AG20443 (cell line): ENCODE results near the gene C2orf92.
"Not testable (repeated sequence)": the region's sequence is repeated elsewhere in the genome, so short reads cannot be mapped to it uniquely, and the experiment has no call there.

Experiments
- DNase-seq: peaks from one replicate; pipeline ENCODE4 v3.0.0; 2012; ENCODE audit warnings: low spot score, mixed read lengths

C2orf92 gene

DNA sequence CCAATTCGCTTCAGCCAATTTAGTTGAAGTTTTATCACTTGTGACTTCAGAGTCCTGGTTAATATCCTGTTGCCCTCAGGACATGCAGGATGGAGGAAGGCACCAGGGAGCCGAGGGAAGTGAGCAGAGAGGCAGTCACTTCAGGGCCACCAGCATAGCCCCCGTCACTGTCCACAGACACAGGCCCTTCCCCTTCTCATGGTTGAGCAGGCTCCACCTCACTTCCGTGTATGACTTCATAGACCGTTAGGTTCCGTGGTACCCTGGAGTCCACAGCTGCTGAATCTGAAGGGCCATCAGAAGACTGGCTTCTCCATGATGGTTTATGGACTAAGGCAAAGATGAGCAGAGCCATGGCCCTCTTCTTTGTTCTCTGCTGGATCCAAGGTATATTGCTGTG lies at the start of gene C2orf92:
Gene C2orf92, plus strand, starts transcription at position 266 of the 400 bp plus-strand sequence. Its CDS starts 76 bp downstream, at position 342.
- DNase-seq = no peak

DNA sequence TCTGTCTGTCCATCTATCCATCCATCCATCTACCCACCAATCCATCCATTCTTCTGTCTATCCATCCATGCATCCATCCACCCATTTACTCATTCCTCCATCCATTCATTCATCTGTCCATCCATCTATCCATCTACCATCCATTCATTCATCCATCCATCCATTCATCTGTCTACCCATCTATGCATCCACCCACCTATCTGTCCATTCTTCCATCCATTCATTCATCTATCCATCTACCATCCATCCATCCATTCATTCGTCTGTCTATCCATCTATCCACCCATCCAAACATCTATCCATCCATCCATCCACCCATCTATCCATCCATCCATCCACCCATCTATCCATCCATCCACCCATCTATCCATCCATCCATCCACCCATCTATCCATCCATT lies 49.0 kb upstream of the C2orf92 start:
- DNase-seq = not testable (repeated sequence)

DNA sequence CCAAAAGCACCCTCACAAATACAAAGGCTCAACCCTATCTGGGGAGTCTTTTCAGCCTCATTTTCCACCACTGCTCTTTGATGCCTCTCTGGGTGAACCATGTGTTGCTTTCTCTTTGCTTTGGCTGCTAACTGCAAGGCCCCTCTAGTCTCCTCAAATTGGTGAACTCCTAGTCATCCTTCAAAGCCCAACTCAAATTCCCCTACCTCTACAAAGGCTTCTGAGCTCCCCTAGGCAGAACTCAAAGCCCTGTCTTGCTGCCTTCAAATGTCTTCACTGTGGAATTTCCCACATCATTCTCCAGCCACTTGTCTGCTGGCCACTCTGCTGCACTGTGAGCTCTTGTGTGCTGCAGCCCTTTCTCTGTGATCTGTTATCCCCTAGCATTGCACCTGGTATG lies 46.5 kb upstream of the C2orf92 start:
- DNase-seq = not testable (repeated sequence)

- not testable (repeated sequence) for DNase-seq
These were observed 44.0 kb upstream of the C2orf92 start for GRCh38 chr2:97625354-97626048.

- not testable (repeated sequence) for DNase-seq
These were observed 43.5 kb upstream of the C2orf92 start for GRCh38 chr2:97626049-97626430.

DNA sequence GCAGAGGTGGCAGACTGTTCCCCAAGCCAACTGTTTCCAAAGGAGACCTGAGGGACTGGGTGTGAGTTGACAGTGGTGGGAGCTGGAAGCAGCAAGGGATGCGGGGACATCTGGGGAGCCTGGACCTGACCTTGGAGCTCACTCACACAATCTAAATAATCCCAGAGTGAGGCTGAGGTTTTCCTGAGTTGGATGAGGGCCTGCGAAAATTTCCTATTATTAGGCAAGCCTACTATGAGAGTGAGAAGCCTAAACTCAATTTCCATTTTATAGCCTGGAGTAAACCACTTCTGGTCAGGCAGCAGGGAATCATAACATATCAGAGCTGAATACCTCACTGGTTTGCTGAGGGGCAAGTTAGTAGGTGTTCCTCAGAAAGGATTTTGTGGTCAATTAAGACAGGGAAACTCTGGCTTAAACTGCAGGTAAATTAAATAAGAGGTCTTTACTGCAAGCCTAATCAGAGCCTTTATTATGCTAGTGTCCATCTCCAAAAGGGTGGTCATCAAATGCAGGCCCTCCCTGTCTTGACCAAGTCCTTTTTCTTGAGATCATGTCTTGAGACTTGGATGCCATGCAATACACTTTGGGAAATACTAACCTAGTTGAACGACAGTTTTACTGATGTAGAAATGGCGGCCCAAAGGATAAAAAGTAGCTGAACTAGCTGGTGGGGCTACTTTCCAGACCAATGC lies 25.3 kb upstream of the C2orf92 start:
- DNase-seq = peak; percentile 1

DNA sequence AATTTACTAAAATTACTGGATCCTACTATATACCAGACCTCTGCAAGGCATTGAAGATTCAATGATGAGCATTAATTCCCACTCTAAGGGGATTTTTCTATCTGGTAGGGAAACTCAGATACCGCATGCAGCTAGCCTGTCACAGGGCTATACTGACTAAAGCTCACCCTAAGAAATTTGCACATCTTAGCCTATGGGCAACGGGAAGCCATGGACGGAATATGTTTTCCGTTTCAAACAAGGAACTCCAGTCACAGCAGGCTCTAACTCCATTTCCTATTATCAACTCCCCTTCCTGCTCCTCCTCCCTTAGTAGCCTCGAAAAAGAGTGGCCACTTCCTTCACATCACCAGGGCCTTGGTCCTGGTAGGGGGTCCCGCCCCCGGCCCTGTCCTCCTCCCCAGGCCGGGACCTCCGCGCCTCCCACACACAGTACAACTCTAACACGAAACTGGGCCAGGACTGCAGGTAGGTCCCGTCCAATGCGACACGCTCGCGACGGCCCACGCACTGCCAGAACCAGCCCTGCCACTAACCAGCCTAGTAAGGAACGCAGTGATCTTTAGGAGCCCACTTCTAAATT lies 24.3 kb upstream of the C2orf92 start:
- DNase-seq = no peak

GRCh38 chr2:97645695-97646629 lies 23.6 kb upstream of the C2orf92 start, which contains the start of gene COX5B:
Gene COX5B, plus strand, starts transcription at chr2:97646062. Its CDS starts 25 bp downstream, at chr2:97646087.
- DNase-seq = peak; percentile 99

DNA sequence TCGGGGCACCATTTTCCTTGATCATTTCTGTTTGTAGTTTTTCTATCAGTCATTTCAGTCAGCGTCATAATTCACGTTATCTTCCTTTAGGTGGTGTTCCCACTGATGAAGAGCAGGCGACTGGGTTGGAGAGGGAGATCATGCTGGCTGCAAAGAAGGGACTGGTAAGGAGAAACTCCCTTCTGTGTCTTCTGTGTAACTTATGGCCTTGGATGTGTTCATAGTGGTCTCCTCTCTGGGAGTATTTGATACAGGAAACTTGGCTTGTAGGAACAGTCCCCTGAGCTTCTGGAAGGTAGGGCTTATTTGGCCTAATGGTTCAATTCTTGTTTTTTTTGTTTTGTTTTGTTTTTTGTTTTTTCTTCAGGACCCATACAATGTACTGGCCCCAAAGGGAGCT lies 22.5 kb upstream of the C2orf92 start:
- no peak for DNase-seq

DNA sequence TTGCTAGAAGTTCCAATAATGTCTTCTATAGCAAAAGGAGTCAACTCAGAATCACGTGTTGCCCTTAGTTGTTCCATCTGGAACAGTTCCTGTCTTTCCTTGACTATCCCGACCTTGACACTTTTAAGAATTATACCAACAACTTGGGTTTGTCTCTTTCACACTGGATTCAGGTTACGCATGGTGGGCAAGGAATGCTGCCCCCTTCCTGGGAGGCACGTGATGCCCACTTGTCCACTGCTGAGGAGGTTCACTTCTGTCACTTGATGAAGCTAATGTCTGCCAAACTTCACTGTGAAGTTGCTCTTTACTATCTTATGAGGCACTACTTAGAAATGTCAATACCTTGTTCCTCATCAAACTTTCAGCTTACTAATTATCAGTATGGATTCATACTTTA lies 18.4 kb upstream of the C2orf92 start:
- DNase-seq = no peak

GRCh38 chr2:97653473-97653872 lies 16.0 kb upstream of the C2orf92 start:
- no peak for DNase-seq

DNA sequence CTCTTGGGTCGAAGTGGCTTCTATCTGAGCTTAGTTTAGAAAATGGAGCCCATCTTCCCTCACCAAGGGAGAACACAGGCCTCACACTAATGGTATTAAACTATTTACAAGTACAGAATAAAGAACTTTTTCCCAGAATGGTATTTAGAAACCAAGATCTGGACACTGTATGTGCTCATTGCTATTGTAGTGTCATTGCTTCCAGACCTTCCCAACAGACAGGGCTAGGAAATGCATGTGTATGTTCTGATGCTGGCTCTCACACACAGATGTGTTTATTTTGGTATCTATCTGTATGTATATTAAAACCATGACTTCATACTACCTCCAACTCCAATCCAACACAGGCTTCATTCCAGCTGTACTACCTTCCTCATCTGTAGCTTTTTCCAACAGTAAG lies 15.6 kb upstream of the C2orf92 start:
- no peak for DNase-seq

- no peak for DNase-seq
These were observed 15.2 kb upstream of the C2orf92 start for GRCh38 chr2:97654309-97654708.

- DNase-seq = no peak
These were observed 14.7 kb upstream of the C2orf92 start for GRCh38 chr2:97654791-97655190.

GRCh38 chr2:97656129-97656755 lies 13.3 kb upstream of the C2orf92 start:
- DNase-seq = no peak

- no peak for DNase-seq
These were observed 12.5 kb upstream of the C2orf92 start for GRCh38 chr2:97656905-97657587.

GRCh38 chr2:97657986-97658690 lies 11.4 kb upstream of the C2orf92 start:
- no peak for DNase-seq

DNA sequence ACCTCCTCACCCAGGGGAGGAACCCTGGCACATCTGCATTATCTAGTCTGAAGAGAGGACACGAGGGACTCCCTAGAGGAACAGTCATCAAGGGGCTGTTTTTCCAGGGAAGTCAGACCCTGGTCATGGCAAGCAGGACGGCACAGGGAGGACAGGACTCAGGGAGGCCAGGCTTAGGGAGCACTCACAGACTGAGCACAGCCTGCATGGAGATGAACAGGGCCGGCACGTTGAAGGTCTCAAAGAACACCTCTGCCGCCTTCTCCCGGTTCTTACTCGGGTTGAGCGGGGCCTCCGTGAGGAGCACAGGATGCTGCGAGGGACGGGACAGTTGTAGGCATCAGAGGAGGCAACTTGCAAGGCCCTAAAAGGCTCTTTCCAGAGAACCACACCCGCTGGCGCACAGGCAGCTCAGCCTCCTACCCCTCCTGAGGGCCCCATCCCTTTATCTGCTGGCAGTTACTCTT lies 10.8 kb upstream of the C2orf92 start:
- no peak for DNase-seq

DNA sequence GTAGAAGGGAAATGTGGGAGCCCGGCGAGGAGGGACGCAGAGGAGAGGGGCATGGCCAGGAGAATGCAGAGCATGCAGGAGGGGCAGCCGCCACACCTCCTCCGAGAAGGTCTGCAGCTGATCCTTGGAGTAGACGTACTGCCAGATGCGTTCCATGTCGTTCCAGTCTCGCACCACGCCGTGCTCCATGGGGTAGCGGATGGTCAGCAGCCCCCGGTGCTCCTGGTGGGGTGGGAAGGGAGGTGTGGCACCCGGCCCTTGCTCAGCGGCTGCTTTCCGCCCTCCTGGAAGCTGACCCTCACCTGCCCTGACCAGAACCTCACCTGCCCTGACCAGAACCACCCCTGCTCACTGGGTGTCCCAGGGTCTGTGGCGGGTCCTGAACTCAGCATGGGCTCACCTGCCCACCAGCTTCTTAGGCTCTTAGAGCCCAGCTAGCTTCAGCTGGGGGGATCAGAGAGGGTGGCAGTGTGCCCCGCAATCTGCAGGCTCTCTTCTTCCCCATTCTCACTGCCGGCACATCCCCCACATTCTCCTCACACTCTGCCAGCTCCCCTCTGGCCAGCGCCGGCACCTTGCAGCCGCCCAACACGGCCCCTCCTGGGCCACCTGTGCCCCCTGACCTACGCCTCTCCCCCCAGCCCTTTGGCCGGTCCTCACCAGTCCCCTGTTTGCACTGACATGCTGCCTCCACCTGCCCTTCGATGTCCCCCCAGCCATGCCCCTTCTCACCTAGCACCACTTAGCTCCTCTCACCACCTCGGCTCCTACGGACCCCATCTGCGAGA lies 10.1 kb upstream of the C2orf92 start:
- no peak for DNase-seq
